Measurements from ENCODE around the gene SAMHD1.

The SAMHD1 gene

GRCh38 chr20:36991703-36992102 lies 40.2 kb upstream of the SAMHD1 start:
- no peak for TF ChIP-seq CTCF (IDR thresholded peaks at IDR 0.05)
- no peaks in the 10 kb centered on the region for H3K9me3 ChIP-seq
- no peak overlapping the region for H3K4me3 ChIP-seq
- DNase-seq = no peak
- intact Hi-C loops (cut with DNase I; ENCODE audit: low total_unique reads) = no loop called here
- H3K36me3 ChIP-seq = peaks cover 4 to 20% (median 8%) of the 10 kb centered on the region in 3 donors
- H3K4me1 ChIP-seq = no peaks in the 10 kb centered on the region
- no peaks in the 10 kb centered on the region for H3K27me3 ChIP-seq
- no peak overlapping the region for H3K27ac ChIP-seq

- Histone ChIP-seq H3K27me3 (no peaks in the 10 kb centered on the region), H3K9me3 (no peaks in the 10 kb centered on the region), H3K4me3 (no peak overlapping the region), H3K4me1 (no peaks in the 10 kb centered on the region), H3K36me3 (peaks cover 0 to 6% (median 0%) of the 10 kb centered on the region in 3 donors), H3K27ac (no peak overlapping the region)
- DNase-seq = no peak
- intact Hi-C loops (cut with DNase I; ENCODE audit: low total_unique reads) = no loop called here
- no peak for TF ChIP-seq CTCF (IDR thresholded peaks at IDR 0.05)
These were observed 38.3 kb upstream of the SAMHD1 start for GRCh38 chr20:36989797-36990196.

GRCh38 chr20:36988494-36988966 lies 37.0 kb upstream of the SAMHD1 start:
- Histone ChIP-seq H3K4me3 (no peak overlapping the region), H3K4me1 (no peaks in the 10 kb centered on the region), H3K27me3 (no peaks in the 10 kb centered on the region), H3K36me3 (no peaks in the 10 kb centered on the region), H3K27ac (no peak overlapping the region), H3K9me3 (no peaks in the 10 kb centered on the region)
- TF ChIP-seq CTCF (IDR thresholded peaks at IDR 0.05) = no peak
- intact Hi-C loops (cut with DNase I; ENCODE audit: low total_unique reads) = no loop called here
- DNase-seq = no peak

- H3K36me3 ChIP-seq = no peaks in the 10 kb centered on the region
- no peak overlapping the region for H3K4me3 ChIP-seq
- no peaks in the 10 kb centered on the region for H3K27me3 ChIP-seq
- intact Hi-C loops (cut with DNase I; ENCODE audit: low total_unique reads) = no loop called here
- TF ChIP-seq CTCF (IDR thresholded peaks at IDR 0.05) = no peak
- H3K27ac ChIP-seq = no peak overlapping the region
- no peak for DNase-seq
- no peaks in the 10 kb centered on the region for H3K9me3 ChIP-seq
- H3K4me1 ChIP-seq = no peaks in the 10 kb centered on the region
These were observed 32.7 kb upstream of the SAMHD1 start for GRCh38 chr20:36984257-36984638.

- DNase-seq = no peak
- H3K4me1 ChIP-seq = no peaks in the 10 kb centered on the region
- H3K27ac ChIP-seq = no peak overlapping the region
- H3K9me3 ChIP-seq = no peaks in the 10 kb centered on the region
- H3K27me3 ChIP-seq = no peaks in the 10 kb centered on the region
- TF ChIP-seq CTCF (IDR thresholded peaks at IDR 0.05) = no peak
- intact Hi-C loops (cut with DNase I; ENCODE audit: low total_unique reads) = no loop called here
- no peaks in the 10 kb centered on the region for H3K36me3 ChIP-seq
- H3K4me3 ChIP-seq = no peak overlapping the region
These were observed 23.8 kb upstream of the SAMHD1 start for GRCh38 chr20:36975099-36975818.

Measured in tibial artery (tissue), 4 donors.